ENCODE data around the gene GARIN5A.
A peak's percentile ranks its signal among the peaks of the same experiment; 100 is the strongest.

GARIN5A gene

GRCh38 chr19:50507376-50507775, 30.7 kb upstream of the GARIN5A start:
- no peak for DNase-seq

GRCh38 chr19:50506700-50507099, 30.1 kb upstream of the GARIN5A start:
- DNase-seq, result no peak

GRCh38 chr19:50505856-50506611, 29.4 kb upstream of the GARIN5A start:
- no peak for DNase-seq

GRCh38 chr19:50501568-50502475, 25.2 kb upstream of the GARIN5A start:
- DNase-seq, result no peak

- DNase-seq, result no peak
Observed at GRCh38 chr19:50501186-50501567, 24.5 kb upstream of the GARIN5A start.

- DNase-seq, result no peak
Observed at GRCh38 chr19:50500753-50501151, 24.1 kb upstream of the GARIN5A start.

GRCh38 chr19:50500060-50500752, 23.6 kb upstream of the GARIN5A start:
- no peak for DNase-seq

GRCh38 chr19:50498219-50499056, 21.8 kb upstream of the GARIN5A start:
- DNase-seq, result no peak

- no peak for DNase-seq
Observed at GRCh38 chr19:50497022-50497405, 20.4 kb upstream of the GARIN5A start.

- no peak for DNase-seq
Observed at GRCh38 chr19:50496189-50497021, 19.8 kb upstream of the GARIN5A start.

- no peak for DNase-seq
Observed at GRCh38 chr19:50495020-50495531, 18.4 kb upstream of the GARIN5A start.

GRCh38 chr19:50494186-50495019, 17.8 kb upstream of the GARIN5A start:
- no peak for DNase-seq

- DNase-seq, result no peak
Observed at GRCh38 chr19:50493171-50493570, 16.5 kb upstream of the GARIN5A start.

- peak; percentile 50 to 52 for DNase-seq
Observed at GRCh38 chr19:50492303-50493052, 15.8 kb upstream of the GARIN5A start.

- no peak for DNase-seq
Observed at GRCh38 chr19:50490991-50491472, 14.4 kb upstream of the GARIN5A start.

- no peak for DNase-seq
Observed at GRCh38 chr19:50490411-50490811, 13.8 kb upstream of the GARIN5A start.

- no peak for DNase-seq
Observed at GRCh38 chr19:50489461-50490011, 12.9 kb upstream of the GARIN5A start.

GRCh38 chr19:50488389-50489194, 11.9 kb upstream of the GARIN5A start:
- no peak for DNase-seq

All from stimulated activated CD4-positive, alpha-beta T cell treated with anti-CD3 and anti-CD28 coated beads, Interleukin-2, amount 100 ng/mL, for 24 hours (primary cell).